Measurements from ENCODE around the gene LHFPL2.

The LHFPL2 gene

GRCh38 chr5:78530342-78531096 is 118.1 kb downstream of the LHFPL2 start:
- Histone ChIP-seq H3K4me1 (ENCODE audit: insufficient read depth, insufficient read length) (peaks cover 3% of the 10 kb centered on the region), H3K36me3 (ENCODE audit: insufficient read depth, insufficient read length, low read length) (no peaks in the 10 kb centered on the region), H3K27me3 (ENCODE audit: insufficient read depth, insufficient read length) (no peaks in the 10 kb centered on the region), H3K9me3 (ENCODE audit: insufficient read depth, low read length) (no peaks in the 10 kb centered on the region), H3K4me3 (ENCODE audit: insufficient read length, low read depth) (no peak overlapping the region), H3K9ac (ENCODE audit: insufficient read length, low read depth) (no peak overlapping the region)
- TF ChIP-seq ZNF274 (IDR thresholded peaks at IDR 0.05; ENCODE audit: low read depth, low read length) = no peak
- TF ChIP-seq YY1 (IDR thresholded peaks at IDR 0.05; ENCODE audit: insufficient read depth, insufficient read length) = no peak
- TF ChIP-seq SUZ12 (IDR thresholded peaks at IDR 0.05; ENCODE audit: extremely low read depth, insufficient read depth, insufficient read length) = no peak
- DNase-seq (ENCODE audit: low read depth, low spot score) = no peak

DNA sequence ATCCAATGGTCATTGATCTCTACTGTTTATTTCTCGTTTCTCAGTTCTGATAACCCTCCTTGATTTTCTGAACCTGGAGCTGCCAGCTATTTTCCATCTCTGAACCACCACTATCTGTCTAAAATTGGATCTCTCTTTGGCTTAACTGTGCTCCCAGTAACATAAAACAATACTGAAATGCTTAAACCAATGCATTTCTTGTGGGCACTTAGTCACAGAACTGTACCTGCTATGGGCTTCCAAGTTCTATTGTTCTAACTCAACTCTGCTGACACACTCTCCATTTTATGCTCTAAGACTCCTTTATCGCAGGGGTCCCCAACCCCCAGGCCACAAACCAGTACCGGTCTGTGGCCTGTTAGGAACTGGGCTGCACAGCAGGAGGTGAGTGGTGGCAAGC is 120.6 kb downstream of the LHFPL2 start:
- H3K4me3 ChIP-seq (ENCODE audit: insufficient read length, low read depth) = no peak overlapping the region
- H3K4me1 ChIP-seq (ENCODE audit: insufficient read depth, insufficient read length) = no peaks in the 10 kb centered on the region
- no peaks in the 10 kb centered on the region for H3K9me3 ChIP-seq (ENCODE audit: insufficient read depth, low read length)
- no peak for TF ChIP-seq ZNF274 (IDR thresholded peaks at IDR 0.05; ENCODE audit: low read depth, low read length)
- TF ChIP-seq SUZ12 (IDR thresholded peaks at IDR 0.05; ENCODE audit: extremely low read depth, insufficient read depth, insufficient read length) = no peak
- TF ChIP-seq YY1 (IDR thresholded peaks at IDR 0.05; ENCODE audit: insufficient read depth, insufficient read length) = no peak
- no peak for DNase-seq (ENCODE audit: low read depth, low spot score)
- H3K9ac ChIP-seq (ENCODE audit: insufficient read length, low read depth) = no peak overlapping the region
- no peaks in the 10 kb centered on the region for H3K36me3 ChIP-seq (ENCODE audit: insufficient read depth, insufficient read length, low read length)
- H3K27me3 ChIP-seq (ENCODE audit: insufficient read depth, insufficient read length) = no peaks in the 10 kb centered on the region

- H3K27me3 ChIP-seq (ENCODE audit: insufficient read depth, insufficient read length) = no peaks in the 10 kb centered on the region
- H3K9ac ChIP-seq (ENCODE audit: insufficient read length, low read depth) = no peak overlapping the region
- H3K4me1 ChIP-seq (ENCODE audit: insufficient read depth, insufficient read length) = no peaks in the 10 kb centered on the region
- TF ChIP-seq SUZ12 (IDR thresholded peaks at IDR 0.05; ENCODE audit: extremely low read depth, insufficient read depth, insufficient read length) = no peak
- no peak for TF ChIP-seq YY1 (IDR thresholded peaks at IDR 0.05; ENCODE audit: insufficient read depth, insufficient read length)
- no peak for TF ChIP-seq ZNF274 (IDR thresholded peaks at IDR 0.05; ENCODE audit: low read depth, low read length)
- peak; percentile 57 for DNase-seq (ENCODE audit: low read depth, low spot score)
- H3K36me3 ChIP-seq (ENCODE audit: insufficient read depth, insufficient read length, low read length) = no peaks in the 10 kb centered on the region
- H3K9me3 ChIP-seq (ENCODE audit: insufficient read depth, low read length) = no peaks in the 10 kb centered on the region
- H3K4me3 ChIP-seq (ENCODE audit: insufficient read length, low read depth) = no peak overlapping the region
These were observed 121.3 kb downstream of the LHFPL2 start for GRCh38 chr5:78527054-78527859.

DNA sequence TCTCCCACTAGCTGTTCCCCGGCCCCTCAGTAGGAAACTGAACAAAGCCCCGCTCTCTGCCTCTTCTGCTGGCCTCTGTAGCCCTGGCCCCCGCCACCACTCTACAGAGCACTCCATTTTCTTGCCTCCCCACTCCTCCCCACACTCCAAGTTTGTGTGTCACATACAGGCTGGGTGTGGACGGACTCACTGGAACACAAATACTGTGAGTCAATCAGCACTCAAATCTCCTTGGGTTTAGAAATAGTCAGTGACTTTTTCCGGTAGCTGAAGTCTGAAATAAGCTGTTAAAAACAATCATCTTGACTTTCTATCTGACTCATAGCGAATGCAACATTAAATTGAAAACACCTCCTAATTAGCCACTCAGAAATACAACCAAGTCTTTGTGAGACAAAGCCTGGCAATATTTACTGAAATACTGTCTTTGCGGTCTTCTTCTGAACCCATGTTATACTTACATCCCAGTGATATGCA is 122.5 kb downstream of the LHFPL2 start:
- Histone ChIP-seq H3K27me3 (ENCODE audit: insufficient read depth, insufficient read length) (no peaks in the 10 kb centered on the region), H3K4me3 (ENCODE audit: insufficient read length, low read depth) (no peak overlapping the region), H3K4me1 (ENCODE audit: insufficient read depth, insufficient read length) (no peaks in the 10 kb centered on the region), H3K9me3 (ENCODE audit: insufficient read depth, low read length) (no peaks in the 10 kb centered on the region), H3K36me3 (ENCODE audit: insufficient read depth, insufficient read length, low read length) (no peaks in the 10 kb centered on the region), H3K9ac (ENCODE audit: insufficient read length, low read depth) (no peak overlapping the region)
- no peak for TF ChIP-seq YY1 (IDR thresholded peaks at IDR 0.05; ENCODE audit: insufficient read depth, insufficient read length)
- no peak for TF ChIP-seq ZNF274 (IDR thresholded peaks at IDR 0.05; ENCODE audit: low read depth, low read length)
- no peak for TF ChIP-seq SUZ12 (IDR thresholded peaks at IDR 0.05; ENCODE audit: extremely low read depth, insufficient read depth, insufficient read length)
- DNase-seq (ENCODE audit: low read depth, low spot score) = no peak

DNA sequence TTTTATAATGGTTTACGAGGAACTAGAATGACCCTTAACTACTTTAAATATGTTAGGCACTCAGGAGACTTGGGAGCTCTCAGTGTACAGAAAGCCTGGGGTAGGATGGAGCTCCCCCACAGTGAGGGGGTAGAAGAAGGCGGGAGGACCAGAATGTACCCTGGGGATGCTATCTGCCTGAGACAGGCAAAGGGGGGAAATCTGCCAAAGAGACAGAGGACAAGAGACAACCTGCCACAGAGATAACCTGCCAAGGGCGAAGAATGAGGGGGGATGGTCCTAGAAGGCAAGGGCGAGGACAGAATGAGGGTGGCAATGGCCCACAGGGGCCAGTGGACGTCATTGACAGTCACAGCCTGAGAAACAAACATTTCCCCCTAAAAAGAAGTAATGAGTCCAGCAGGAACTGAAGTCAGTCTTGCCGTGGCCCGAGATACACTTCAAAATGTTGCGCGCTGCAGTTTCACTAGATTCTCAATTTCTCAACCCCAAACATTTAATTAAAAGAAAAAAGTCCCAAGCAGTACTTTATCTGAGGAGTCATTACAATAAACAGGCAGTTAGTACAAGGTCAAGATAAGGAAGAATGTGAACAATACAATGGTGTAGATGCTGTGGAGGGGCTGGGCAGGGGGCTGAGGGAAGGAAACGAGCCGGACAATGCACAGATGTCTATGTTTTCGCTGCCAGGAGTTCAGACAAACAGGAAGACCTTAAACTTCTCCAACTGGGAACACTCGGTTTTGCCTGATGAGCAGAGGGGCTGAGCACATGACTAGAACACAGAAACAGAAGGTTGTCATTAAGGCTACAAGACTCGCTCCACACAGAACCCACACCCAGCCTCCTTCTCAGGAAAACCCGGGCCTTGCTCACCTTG is 125.0 kb downstream of the LHFPL2 start:
- H3K4me1 ChIP-seq (ENCODE audit: insufficient read depth, insufficient read length) = peaks cover 8% of the 10 kb centered on the region
- no peak overlapping the region for H3K9ac ChIP-seq (ENCODE audit: insufficient read length, low read depth)
- TF ChIP-seq SUZ12 (IDR thresholded peaks at IDR 0.05; ENCODE audit: extremely low read depth, insufficient read depth, insufficient read length) = no peak
- TF ChIP-seq ZNF274 (IDR thresholded peaks at IDR 0.05; ENCODE audit: low read depth, low read length) = no peak
- no peak for TF ChIP-seq YY1 (IDR thresholded peaks at IDR 0.05; ENCODE audit: insufficient read depth, insufficient read length)
- no peaks in the 10 kb centered on the region for H3K27me3 ChIP-seq (ENCODE audit: insufficient read depth, insufficient read length)
- no peak for DNase-seq (ENCODE audit: low read depth, low spot score)
- H3K9me3 ChIP-seq (ENCODE audit: insufficient read depth, low read length) = no peaks in the 10 kb centered on the region
- H3K36me3 ChIP-seq (ENCODE audit: insufficient read depth, insufficient read length, low read length) = no peaks in the 10 kb centered on the region
- no peak overlapping the region for H3K4me3 ChIP-seq (ENCODE audit: insufficient read length, low read depth)

DNA sequence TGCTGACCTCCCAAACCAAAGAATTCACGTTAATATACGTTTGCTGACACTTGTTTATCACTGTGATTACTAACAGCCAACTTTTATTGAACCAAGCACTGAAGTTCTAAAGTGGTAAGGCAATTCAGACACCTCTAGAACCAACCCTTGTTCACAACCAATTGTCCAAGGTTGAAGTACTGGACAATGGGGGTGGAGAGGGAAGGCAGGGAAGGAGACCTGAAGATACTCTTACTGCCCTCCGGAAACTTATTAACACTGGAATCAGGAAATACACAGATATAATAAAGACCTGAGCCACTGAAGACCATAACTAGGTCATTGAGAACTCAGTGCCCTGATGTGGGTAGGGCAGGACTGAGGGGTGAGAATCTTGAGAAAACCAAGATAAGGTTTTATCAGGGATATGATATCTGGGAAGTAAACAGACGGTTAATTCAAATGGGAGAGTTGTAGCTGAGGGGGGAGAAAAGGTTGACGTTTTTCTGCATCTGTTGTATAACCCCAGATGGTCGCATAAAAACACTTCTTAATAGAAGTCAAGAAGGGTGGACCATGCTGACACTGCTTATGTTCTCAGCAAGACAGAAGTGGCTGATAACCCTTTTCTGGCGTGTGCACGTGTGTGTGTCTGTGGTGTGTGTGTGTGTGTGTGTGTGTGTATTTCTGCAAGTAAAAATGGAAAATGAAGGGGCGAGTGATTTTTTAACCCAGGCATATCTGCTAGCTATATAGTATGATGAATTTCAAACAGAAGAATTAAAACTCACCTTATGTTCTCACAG is 125.9 kb downstream of the LHFPL2 start:
- no peaks in the 10 kb centered on the region for H3K36me3 ChIP-seq (ENCODE audit: insufficient read depth, insufficient read length, low read length)
- H3K9ac ChIP-seq (ENCODE audit: insufficient read length, low read depth) = no peak overlapping the region
- H3K4me3 ChIP-seq (ENCODE audit: insufficient read length, low read depth) = no peak overlapping the region
- TF ChIP-seq ZNF274 (IDR thresholded peaks at IDR 0.05; ENCODE audit: low read depth, low read length) = no peak
- no peak for TF ChIP-seq SUZ12 (IDR thresholded peaks at IDR 0.05; ENCODE audit: extremely low read depth, insufficient read depth, insufficient read length)
- no peak for TF ChIP-seq YY1 (IDR thresholded peaks at IDR 0.05; ENCODE audit: insufficient read depth, insufficient read length)
- no peaks in the 10 kb centered on the region for H3K9me3 ChIP-seq (ENCODE audit: insufficient read depth, low read length)
- no peaks in the 10 kb centered on the region for H3K27me3 ChIP-seq (ENCODE audit: insufficient read depth, insufficient read length)
- H3K4me1 ChIP-seq (ENCODE audit: insufficient read depth, insufficient read length) = peaks cover 8% of the 10 kb centered on the region
- DNase-seq (ENCODE audit: low read depth, low spot score) = no peak
